Epithelial cell of proximal tubule (primary cell): ENCODE data around the gene RPS21. TPM values are rescaled to one million over a fixed set of nuclear protein-coding genes. Genes with fewer than 3 reads are reported as not detected.

Experiments
- DNase-seq: peaks from one replicate; pipeline ENCODE4 v3.0.0-alpha.2; 2011; ENCODE audit warnings: low read depth
- H3K4me3 ChIP-seq: 2 replicates; pipeline ENCODE4 v1.5.1; 2011; ENCODE audit warnings: low read depth, mild to moderate bottlenecking, low read length
- CTCF ChIP-seq: conservative IDR thresholded peaks from 2 replicates; pipeline ENCODE4 v1.5.1; 2012; ENCODE audit warnings: low read depth, mild to moderate bottlenecking, low read length
- total RNA-seq: library from RNA; depleted of rRNA; stranded (reverse); fragments of >200 nt; gene quantifications from 2 replicates; pipeline ENCODE4 v1.2.3, GENCODE V29; 2015

Gene RPS21
- total RNA-seq, 1 donor from 2014 or later = 2,322 TPM

DNA sequence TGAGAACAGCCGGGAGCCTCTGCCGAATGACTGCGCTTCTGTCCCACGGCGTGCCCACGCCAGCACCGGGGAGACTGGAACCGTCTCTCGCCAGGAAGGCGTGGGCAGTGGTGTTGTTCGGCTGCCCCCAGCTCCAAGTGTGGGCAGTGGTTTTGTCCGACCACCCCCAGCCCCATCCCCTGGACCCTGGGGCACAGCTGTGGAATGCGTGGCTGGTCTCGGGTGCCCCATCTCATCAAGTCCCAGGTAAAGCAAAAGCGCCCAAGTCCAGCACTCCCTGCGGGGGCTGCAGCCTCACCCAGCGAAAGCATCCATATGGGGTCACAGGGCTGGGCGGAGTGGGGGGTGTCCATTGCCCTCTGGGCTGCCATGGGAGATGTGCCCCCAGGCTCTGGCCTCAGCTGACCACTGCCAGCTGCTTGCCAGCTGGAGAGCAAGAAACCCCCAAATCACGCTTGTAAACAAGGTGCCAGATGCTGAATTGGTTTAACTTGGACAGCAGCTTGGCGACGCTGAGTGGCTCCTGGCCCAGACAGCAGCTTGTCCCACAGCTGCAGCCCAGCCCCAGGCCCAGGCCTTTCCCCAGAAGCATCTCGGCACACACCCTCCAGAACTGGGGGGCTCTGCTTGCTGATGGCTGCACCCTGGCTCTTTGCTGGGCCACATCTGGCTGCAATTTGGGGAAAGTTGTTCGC, 15.7 kb downstream of the RPS21 start:
- no peak for DNase-seq
- no peak overlapping the region for H3K4me3 ChIP-seq
- no peak for TF ChIP-seq CTCF

GRCh38 chr20:62403331-62403730, 16.4 kb downstream of the RPS21 start:
- no peak for TF ChIP-seq CTCF
- no peak for DNase-seq
- no peak overlapping the region for H3K4me3 ChIP-seq

DNA sequence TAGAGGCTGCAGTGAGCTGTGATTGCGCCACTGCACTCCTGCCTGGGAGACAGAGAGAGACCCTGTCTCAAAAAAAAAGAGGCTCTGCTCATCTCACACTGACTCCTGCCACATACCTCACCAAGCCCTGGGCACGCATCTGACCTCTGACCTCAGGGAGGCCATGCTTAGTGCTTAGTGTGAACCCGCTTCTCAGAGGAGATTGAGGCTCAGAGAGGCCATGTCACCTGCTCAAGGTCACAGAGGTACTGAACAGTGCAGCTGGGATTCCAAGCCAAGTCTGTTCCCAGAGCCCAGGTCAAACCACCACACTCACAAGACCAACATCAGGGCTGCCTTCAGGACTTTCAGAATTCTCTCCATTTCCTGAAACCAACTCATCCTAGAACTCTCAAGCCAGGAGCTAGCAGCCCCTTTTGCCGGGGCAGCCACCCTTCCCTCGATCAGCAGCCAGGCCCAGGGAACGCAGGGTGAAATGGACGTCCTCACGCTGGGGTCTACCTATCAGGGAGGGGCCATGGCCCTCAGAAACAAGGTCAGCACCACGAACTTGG, 17.3 kb downstream of the RPS21 start:
- no peak for DNase-seq
- no peak for TF ChIP-seq CTCF
- no peak overlapping the region for H3K4me3 ChIP-seq

DNA sequence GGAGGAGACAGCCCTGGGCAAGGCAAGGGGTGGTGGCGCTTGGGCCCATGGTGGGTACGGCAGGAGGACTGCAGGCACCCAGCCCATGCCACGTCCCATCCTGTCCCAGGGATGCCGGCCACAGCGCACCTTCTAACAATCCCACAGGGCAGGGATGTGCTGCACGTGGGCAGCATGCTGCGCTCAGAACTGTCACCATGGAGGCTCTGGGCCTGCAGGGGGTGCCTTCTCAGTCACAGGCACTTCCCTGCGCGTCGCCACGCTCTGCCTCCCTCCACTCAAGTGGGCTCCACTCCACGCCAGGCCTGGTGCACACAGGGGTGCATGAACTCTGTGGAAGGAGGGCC, 17.8 kb downstream of the RPS21 start:
- no peak overlapping the region for H3K4me3 ChIP-seq
- no peak for DNase-seq
- no peak for TF ChIP-seq CTCF

- TF ChIP-seq CTCF = peak; percentile 54
- DNase-seq = no peak
- peak overlapping the region; percentile 69 for H3K4me3 ChIP-seq
Observed at GRCh38 chr20:62405108-62405980, 18.4 kb downstream of the RPS21 start.

GRCh38 chr20:62405981-62406513, 19.1 kb downstream of the RPS21 start:
- no peak for TF ChIP-seq CTCF
- H3K4me3 ChIP-seq = peak overlapping the region; percentile 69
- DNase-seq = no peak
